HepG2 (cell line): ENCODE measurements around the gene ANKRD44. TPM values are rescaled to one million over a fixed set of nuclear protein-coding genes. Genes with fewer than 3 reads are reported as not detected.

Experiments used
- ATAC-seq: fragments of 200-7000 bp; cut with Tn5 transposase; 3 replicates; pipeline ENCODE4 v1.9.1; 2020; ENCODE audit warnings: mild to moderate bottlenecking, moderate library complexity
- BruUV-seq: library from RNA; stranded (reverse); fragments of 400-500 nt; replicated peaks from 2 replicates; lab custom pipeline; 2021; lab: Mats Ljungman, UMichigan
- CTCF ChIA-PET: fragments of 300-600 bp; formaldehyde crosslinking; extraction: SDS; loops from one replicate; lab custom pipeline; 2021; ENCODE audit warnings: low total read pairs, inconsistent platforms, low intra/inter-chr PET ratio; lab: Yijun Ruan, JAX
- POLR2A ChIA-PET: fragments of 350-600 bp; sonication (Branson Sonifier 250); formaldehyde crosslinking; loops from one replicate; lab custom pipeline; 2020; ENCODE audit warnings: antibody characterized with exemption, inconsistent platforms; lab: Yijun Ruan, JAX
- DNase-seq: peaks from one replicate; pipeline ENCODE4 v3.0.0-alpha.2; 2015; ENCODE audit warnings: low spot score
- FAIRE-seq: peaks from 3 replicates; lab custom pipeline; 2011; peaks lifted over from hg19 to GRCh38; lab: Jason Lieb, UNC
- H2AFZ ChIP-seq: one replicate; pipeline ENCODE4 v1.6.1; 2011; ENCODE audit warnings: low read length, inconsistent platforms
- H3K27ac ChIP-seq: fragments of 300-600 bp; 3 replicates; pipeline ENCODE4 v1.8.0; 2011; ENCODE audit warnings: mixed run types, mild to moderate bottlenecking, mixed read lengths, low read length, inconsistent platforms; ENCODE audit not compliant: insufficient read depth; ENCODE audit errors: extremely low read length
- H3K27me3 ChIP-seq, 2 experiments: fragments of 200-600 bp in 1 of 2; 2 replicates in 1 of 2; 3 replicates in 1 of 2; pipeline versions ENCODE4 v1.6.0 to v1.8.0; 2011; ENCODE audit warnings: low read length in 2 of 2, mild to moderate bottlenecking in 2 of 2, moderate library complexity in 2 of 2, inconsistent platforms in 1 of 2; ENCODE audit not compliant: insufficient read depth in 2 of 2, control insufficient read depth in 1 of 2
- H3K36me3 ChIP-seq, 2 experiments: fragments of 200-600 bp in 1 of 2; replicated peaks in 1 of 2; 2 replicates in 1 of 2; 3 replicates in 1 of 2; pipeline versions ENCODE4 v1.5.1 to v1.8.0; 2011; ENCODE audit warnings: low read length in 2 of 2, inconsistent platforms in 1 of 2; ENCODE audit not compliant: insufficient read depth in 2 of 2, control insufficient read depth in 1 of 2
- H3K4me1 ChIP-seq: 2 replicates; pipeline ENCODE4 v1.5.1; 2012; ENCODE audit warnings: low read length, inconsistent platforms; ENCODE audit not compliant: insufficient read depth
- H3K4me2 ChIP-seq: 2 replicates; pipeline ENCODE4 v1.6.0; 2011; ENCODE audit warnings: low read depth, low read length, inconsistent platforms
- H3K4me3 ChIP-seq, 3 experiments: fragments of 200-600 bp in 1 of 3; sonication (generic), shearing (Covaris generic) in 1 of 3; replicated peaks in 1 of 3; 2 replicates each; pipeline ENCODE4 v1.5.1; 2011 to 2016; ENCODE audit warnings: low read length in 3 of 3, inconsistent platforms in 2 of 3, low read depth in 2 of 3, mild to moderate bottlenecking in 2 of 3, control low read depth in 1 of 3, mixed read lengths in 1 of 3; ENCODE audit not compliant: insufficient read depth in 1 of 3
- H3K79me2 ChIP-seq: one replicate; pipeline ENCODE4 v1.6.1; 2011; ENCODE audit warnings: low read length, inconsistent platforms; ENCODE audit not compliant: insufficient read depth
- H3K9ac ChIP-seq: 2 replicates; pipeline ENCODE4 v1.6.0; 2011; ENCODE audit warnings: mild to moderate bottlenecking, low read depth, low read length, inconsistent platforms; ENCODE audit not compliant: insufficient read depth
- H3K9me3 ChIP-seq: 2 replicates; pipeline ENCODE4 v1.5.1; 2012; ENCODE audit warnings: mild to moderate bottlenecking, low read length
- H4K20me1 ChIP-seq: 2 replicates; pipeline ENCODE4 v1.6.0; 2011; ENCODE audit warnings: inconsistent platforms, mild to moderate bottlenecking, low read length, moderate library complexity; ENCODE audit not compliant: insufficient read depth
- FOSL1 ChIP-seq: sonication (generic); formaldehyde crosslinking; IDR thresholded peaks from 2 replicates; pipeline ENCODE4 v1.9.0; 2021; ENCODE audit warnings: missing genetic modification reagents, borderline replicate concordance
- KLF13 ChIP-seq: sonication (generic); formaldehyde crosslinking; IDR thresholded peaks from 2 replicates; pipeline ENCODE4 v1.4.0; 2020; ENCODE audit warnings: mild to moderate bottlenecking, missing genetic modification reagents
- NCOA2 ChIP-seq: sonication (generic); formaldehyde crosslinking; IDR thresholded peaks from 2 replicates; pipeline ENCODE4 v1.8.0; 2022; ENCODE audit warnings: inconsistent platforms
- NR2C2 ChIP-seq: sonication (generic); formaldehyde crosslinking; IDR thresholded peaks from 2 replicates; pipeline ENCODE4 v1.4.0; 2020; ENCODE audit warnings: missing genetic modification reagents, mild to moderate bottlenecking, moderate library complexity, borderline replicate concordance
- ZNF558 ChIP-seq: sonication (generic); formaldehyde crosslinking; IDR thresholded peaks from 2 replicates; pipeline ENCODE4 v1.9.0; 2022; ENCODE audit warnings: mild to moderate bottlenecking, missing genetic modification reagents, borderline replicate concordance
- ZNF660 ChIP-seq: sonication (generic); formaldehyde crosslinking; IDR thresholded peaks from 2 replicates; pipeline ENCODE4 v1.5.1; 2020; ENCODE audit warnings: mild to moderate bottlenecking, low read depth, missing genetic modification reagents, borderline replicate concordance
- ZNF768 ChIP-seq: sonication (generic); formaldehyde crosslinking; IDR thresholded peaks from 2 replicates; pipeline ENCODE4 v1.4.0; 2020; ENCODE audit warnings: missing genetic modification reagents
- WGBS: methylation state at CpG from one replicate; pipeline ENCODE4 v1.1.6; 2017; ENCODE audit warnings: low lambda C conversion rate; 5-methylcytosine and 5-hydroxymethylcytosine counted together
- in situ Hi-C: cut with HindIII; loops from 2 replicates; pipeline ENCODE4 v1.10.0; 2017; ENCODE audit warnings: low pct_unique_long_range_greater_than_20kb; ENCODE audit not compliant: extremely low pct_ligation_motif_present
- intact Hi-C: fragments of 100-400 bp; cut with micrococcal nuclease; formaldehyde crosslinking; loops from one replicate; pipeline ENCODE4 v1.10.0; 2022; ENCODE audit not compliant: unreplicated experiment
- polyA plus RNA-seq, 8 experiments: library from polyadenylated mRNA; depleted of rRNA in 3 of 8; stranded (reverse) in 7 of 8; unstranded in 1 of 8; fragments of >200 nt; fragmentation: Illumina TruSeq in 4 of 8; extraction: Trizol in 4 of 8; gene quantifications; 2 replicates each; pipeline versions ENCODE4 v1.2.1 to v1.2.3, GENCODE V29; 2011 to 2016; ENCODE audit warnings: low read depth in 4 of 8, missing spikeins in 1 of 8, mixed read lengths in 1 of 8; ENCODE audit not compliant: insufficient read depth in 1 of 8
- total RNA-seq, 5 experiments: library from RNA; depleted of rRNA; stranded (reverse); fragments of >200 nt; fragmentation: Illumina TruSeq; extraction: Trizol; gene quantifications; 2 replicates each; pipeline ENCODE4 v1.2.3, GENCODE V29; 2016; ENCODE audit warnings: low read depth in 1 of 5
- TF ChIP-seq, protein P1 (sequence below): sonication (generic); formaldehyde crosslinking; IDR thresholded peaks from 2 replicates; pipeline ENCODE4 v1.9.0; 2021; ENCODE audit warnings: mild to moderate bottlenecking, missing genetic modification reagents
- TF ChIP-seq, protein P2 (sequence below): sonication (generic); formaldehyde crosslinking; IDR thresholded peaks from 2 replicates; pipeline ENCODE4 v1.4.0; 2020; ENCODE audit warnings: missing genetic modification reagents
- TF ChIP-seq, protein P3 (sequence below): sonication (generic); formaldehyde crosslinking; IDR thresholded peaks from 2 replicates; pipeline ENCODE4 v1.5.0; 2020; ENCODE audit warnings: missing genetic modification reagents

The ANKRD44 gene
- total and polyA plus RNA-seq, 2 of the 13 experiments (the other 11 are each of a cell fraction or from before 2014, with no cell fraction given), result 0.04 to 0.11 TPM

- TF ChIP-seq, protein P1, sequence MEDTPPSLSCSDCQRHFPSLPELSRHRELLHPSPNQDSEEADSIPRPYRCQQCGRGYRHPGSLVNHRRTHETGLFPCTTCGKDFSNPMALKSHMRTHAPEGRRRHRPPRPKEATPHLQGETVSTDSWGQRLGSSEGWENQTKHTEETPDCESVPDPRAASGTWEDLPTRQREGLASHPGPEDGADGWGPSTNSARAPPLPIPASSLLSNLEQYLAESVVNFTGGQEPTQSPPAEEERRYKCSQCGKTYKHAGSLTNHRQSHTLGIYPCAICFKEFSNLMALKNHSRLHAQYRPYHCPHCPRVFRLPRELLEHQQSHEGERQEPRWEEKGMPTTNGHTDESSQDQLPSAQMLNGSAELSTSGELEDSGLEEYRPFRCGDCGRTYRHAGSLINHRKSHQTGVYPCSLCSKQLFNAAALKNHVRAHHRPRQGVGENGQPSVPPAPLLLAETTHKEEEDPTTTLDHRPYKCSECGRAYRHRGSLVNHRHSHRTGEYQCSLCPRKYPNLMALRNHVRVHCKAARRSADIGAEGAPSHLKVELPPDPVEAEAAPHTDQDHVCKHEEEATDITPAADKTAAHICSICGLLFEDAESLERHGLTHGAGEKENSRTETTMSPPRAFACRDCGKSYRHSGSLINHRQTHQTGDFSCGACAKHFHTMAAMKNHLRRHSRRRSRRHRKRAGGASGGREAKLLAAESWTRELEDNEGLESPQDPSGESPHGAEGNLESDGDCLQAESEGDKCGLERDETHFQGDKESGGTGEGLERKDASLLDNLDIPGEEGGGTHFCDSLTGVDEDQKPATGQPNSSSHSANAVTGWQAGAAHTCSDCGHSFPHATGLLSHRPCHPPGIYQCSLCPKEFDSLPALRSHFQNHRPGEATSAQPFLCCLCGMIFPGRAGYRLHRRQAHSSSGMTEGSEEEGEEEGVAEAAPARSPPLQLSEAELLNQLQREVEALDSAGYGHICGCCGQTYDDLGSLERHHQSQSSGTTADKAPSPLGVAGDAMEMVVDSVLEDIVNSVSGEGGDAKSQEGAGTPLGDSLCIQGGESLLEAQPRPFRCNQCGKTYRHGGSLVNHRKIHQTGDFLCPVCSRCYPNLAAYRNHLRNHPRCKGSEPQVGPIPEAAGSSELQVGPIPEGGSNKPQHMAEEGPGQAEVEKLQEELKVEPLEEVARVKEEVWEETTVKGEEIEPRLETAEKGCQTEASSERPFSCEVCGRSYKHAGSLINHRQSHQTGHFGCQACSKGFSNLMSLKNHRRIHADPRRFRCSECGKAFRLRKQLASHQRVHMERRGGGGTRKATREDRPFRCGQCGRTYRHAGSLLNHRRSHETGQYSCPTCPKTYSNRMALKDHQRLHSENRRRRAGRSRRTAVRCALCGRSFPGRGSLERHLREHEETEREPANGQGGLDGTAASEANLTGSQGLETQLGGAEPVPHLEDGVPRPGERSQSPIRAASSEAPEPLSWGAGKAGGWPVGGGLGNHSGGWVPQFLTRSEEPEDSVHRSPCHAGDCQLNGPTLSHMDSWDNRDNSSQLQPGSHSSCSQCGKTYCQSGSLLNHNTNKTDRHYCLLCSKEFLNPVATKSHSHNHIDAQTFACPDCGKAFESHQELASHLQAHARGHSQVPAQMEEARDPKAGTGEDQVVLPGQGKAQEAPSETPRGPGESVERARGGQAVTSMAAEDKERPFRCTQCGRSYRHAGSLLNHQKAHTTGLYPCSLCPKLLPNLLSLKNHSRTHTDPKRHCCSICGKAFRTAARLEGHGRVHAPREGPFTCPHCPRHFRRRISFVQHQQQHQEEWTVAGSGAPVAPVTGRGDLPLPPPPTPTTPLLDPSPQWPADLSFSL, result no peak
- TF ChIP-seq KLF13 (CRISPR knock-in tag), result no peak
Observed at GRCh38 chr2:196956069-196956468, 354.5 kb downstream of the ANKRD44 start (continued).

- DNase-seq, result no peak
- TF ChIP-seq NR2C2 (no peak), NCOA2 (CRISPR knock-in tag) (no peak), FOSL1 (no peak), ZNF660 (CRISPR knock-in tag) (no peak), ZNF768 (no peak), ZNF558 (CRISPR knock-in tag) (no peak)
- TF ChIP-seq, protein P2, sequence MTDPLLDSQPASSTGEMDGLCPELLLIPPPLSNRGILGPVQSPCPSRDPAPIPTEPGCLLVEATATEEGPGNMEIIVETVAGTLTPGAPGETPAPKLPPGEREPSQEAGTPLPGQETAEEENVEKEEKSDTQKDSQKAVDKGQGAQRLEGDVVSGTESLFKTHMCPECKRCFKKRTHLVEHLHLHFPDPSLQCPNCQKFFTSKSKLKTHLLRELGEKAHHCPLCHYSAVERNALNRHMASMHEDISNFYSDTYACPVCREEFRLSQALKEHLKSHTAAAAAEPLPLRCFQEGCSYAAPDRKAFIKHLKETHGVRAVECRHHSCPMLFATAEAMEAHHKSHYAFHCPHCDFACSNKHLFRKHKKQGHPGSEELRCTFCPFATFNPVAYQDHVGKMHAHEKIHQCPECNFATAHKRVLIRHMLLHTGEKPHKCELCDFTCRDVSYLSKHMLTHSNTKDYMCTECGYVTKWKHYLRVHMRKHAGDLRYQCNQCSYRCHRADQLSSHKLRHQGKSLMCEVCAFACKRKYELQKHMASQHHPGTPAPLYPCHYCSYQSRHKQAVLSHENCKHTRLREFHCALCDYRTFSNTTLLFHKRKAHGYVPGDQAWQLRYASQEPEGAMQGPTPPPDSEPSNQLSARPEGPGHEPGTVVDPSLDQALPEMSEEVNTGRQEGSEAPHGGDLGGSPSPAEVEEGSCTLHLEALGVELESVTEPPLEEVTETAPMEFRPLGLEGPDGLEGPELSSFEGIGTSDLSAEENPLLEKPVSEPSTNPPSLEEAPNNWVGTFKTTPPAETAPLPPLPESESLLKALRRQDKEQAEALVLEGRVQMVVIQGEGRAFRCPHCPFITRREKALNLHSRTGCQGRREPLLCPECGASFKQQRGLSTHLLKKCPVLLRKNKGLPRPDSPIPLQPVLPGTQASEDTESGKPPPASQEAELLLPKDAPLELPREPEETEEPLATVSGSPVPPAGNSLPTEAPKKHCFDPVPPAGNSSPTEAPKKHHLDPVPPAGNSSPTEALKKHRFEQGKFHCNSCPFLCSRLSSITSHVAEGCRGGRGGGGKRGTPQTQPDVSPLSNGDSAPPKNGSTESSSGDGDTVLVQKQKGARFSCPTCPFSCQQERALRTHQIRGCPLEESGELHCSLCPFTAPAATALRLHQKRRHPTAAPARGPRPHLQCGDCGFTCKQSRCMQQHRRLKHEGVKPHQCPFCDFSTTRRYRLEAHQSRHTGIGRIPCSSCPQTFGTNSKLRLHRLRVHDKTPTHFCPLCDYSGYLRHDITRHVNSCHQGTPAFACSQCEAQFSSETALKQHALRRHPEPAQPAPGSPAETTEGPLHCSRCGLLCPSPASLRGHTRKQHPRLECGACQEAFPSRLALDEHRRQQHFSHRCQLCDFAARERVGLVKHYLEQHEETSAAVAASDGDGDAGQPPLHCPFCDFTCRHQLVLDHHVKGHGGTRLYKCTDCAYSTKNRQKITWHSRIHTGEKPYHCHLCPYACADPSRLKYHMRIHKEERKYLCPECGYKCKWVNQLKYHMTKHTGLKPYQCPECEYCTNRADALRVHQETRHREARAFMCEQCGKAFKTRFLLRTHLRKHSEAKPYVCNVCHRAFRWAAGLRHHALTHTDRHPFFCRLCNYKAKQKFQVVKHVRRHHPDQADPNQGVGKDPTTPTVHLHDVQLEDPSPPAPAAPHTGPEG (CRISPR knock-in tag), result no peak
- TF ChIP-seq, protein P3, sequence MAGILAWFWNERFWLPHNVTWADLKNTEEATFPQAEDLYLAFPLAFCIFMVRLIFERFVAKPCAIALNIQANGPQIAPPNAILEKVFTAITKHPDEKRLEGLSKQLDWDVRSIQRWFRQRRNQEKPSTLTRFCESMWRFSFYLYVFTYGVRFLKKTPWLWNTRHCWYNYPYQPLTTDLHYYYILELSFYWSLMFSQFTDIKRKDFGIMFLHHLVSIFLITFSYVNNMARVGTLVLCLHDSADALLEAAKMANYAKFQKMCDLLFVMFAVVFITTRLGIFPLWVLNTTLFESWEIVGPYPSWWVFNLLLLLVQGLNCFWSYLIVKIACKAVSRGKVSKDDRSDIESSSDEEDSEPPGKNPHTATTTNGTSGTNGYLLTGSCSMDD (CRISPR knock-in tag), result no peak
Observed at GRCh38 chr2:196955036-196955435, 355.5 kb downstream of the ANKRD44 start.

More at GRCh38 chr2:196955036-196955435, 355.5 kb downstream of the ANKRD44 start:
- ChIA-PET CTCF (no interaction called here), POLR2A (no interaction called here)
- intact Hi-C loops (no loop called here), in situ Hi-C loops (no loop called here)
- no peaks in the 10 kb centered on the region for H3K36me3 ChIP-seq
- H3K79me2 ChIP-seq, result no peaks in the 10 kb centered on the region
- H3K4me2 ChIP-seq, result no peak overlapping the region
- no peak for FAIRE-seq
- no peak overlapping the region for H2AFZ ChIP-seq
- BruUV-seq, result no TSS peak
- ATAC-seq, result no peak
- no peaks in the 10 kb centered on the region; a peak in 1 of 5 replicates for H3K27me3 ChIP-seq
- no peak overlapping the region for H3K4me3 ChIP-seq
- 0% methylated on average over 2 of the region's 3 CpGs for WGBS
- H3K9ac ChIP-seq, result no peak overlapping the region
- no peaks in the 10 kb centered on the region for H4K20me1 ChIP-seq
- no peaks in the 10 kb centered on the region for H3K9me3 ChIP-seq
- peaks cover 6% of the 10 kb centered on the region for H3K4me1 ChIP-seq
- H3K27ac ChIP-seq, result no peak overlapping the region
